GM19397 (cell line): ENCODE results near the gene LAMB4.

Source experiments
- ATAC-seq: cut with Tn5 transposase; IDR thresholded peaks from one replicate; pipeline ENCODE4 v1.9.1; 2021; ENCODE audit warnings: mild to moderate bottlenecking, moderate library complexity; ENCODE audit not compliant: unreplicated experiment

Gene LAMB4

DNA sequence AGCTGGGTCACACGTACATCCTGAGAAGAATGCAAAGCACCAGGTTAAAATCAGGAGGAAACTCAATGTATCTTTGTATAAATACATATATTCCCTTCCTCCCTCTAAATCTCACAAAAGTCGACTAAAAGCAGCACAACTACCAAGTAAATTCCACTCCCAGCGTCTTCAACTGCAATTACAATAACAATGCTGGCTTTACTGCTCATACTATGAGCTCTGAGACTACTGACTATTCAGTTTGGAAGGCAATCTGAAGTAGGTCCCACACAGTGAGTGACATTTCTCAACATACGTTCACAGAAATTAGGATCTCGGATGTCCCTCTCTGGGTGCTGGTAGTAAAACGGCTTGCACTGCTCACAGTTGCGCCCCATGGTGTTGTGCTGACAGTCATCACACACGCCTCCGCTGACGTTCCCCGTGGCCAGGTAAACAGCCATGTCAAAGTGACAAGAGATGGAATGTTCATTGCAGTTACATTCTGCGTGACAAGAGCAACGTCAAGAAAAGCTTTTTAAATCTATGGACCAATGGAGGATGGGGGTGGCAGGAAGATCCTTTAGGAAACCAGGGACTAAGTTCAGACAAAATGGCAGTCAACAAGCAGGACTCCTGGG lies 154.7 kb downstream of the LAMB4 start:
- no peak for ATAC-seq

- no peak for ATAC-seq
Observed at GRCh38 chr7:107973861-107974260, 156.3 kb downstream of the LAMB4 start.
